HG03095 (cell line): ENCODE measurements around the gene VAV3.
"Not testable (repeated sequence)": the region's sequence is repeated elsewhere in the genome, so short reads cannot be mapped to it uniquely, and the experiment has no call there.

Experiments used
- ATAC-seq: cut with Tn5 transposase; IDR thresholded peaks from one replicate; pipeline ENCODE4 v1.9.1; 2021; ENCODE audit warnings: moderate library complexity; ENCODE audit not compliant: unreplicated experiment

The VAV3 gene

GRCh38 chr1:107895403-107896191, 69.4 kb downstream of the VAV3 start:
- no peak for ATAC-seq

GRCh38 chr1:107894605-107895004, 70.4 kb downstream of the VAV3 start:
- no peak for ATAC-seq

- not testable (repeated sequence) for ATAC-seq
Measured at GRCh38 chr1:107893350-107893749, 71.6 kb downstream of the VAV3 start.

- no peak for ATAC-seq
Measured at GRCh38 chr1:107889524-107889923, 75.5 kb downstream of the VAV3 start.

- no peak for ATAC-seq
Measured at GRCh38 chr1:107883562-107883961, 81.4 kb downstream of the VAV3 start.

GRCh38 chr1:107879927-107880326, 85.1 kb downstream of the VAV3 start:
- ATAC-seq = no peak

- ATAC-seq = no peak
Measured at GRCh38 chr1:107879346-107879745, 85.6 kb downstream of the VAV3 start.

GRCh38 chr1:107877745-107878144, 87.2 kb downstream of the VAV3 start:
- ATAC-seq = no peak

GRCh38 chr1:107877092-107877491, 87.9 kb downstream of the VAV3 start:
- no peak for ATAC-seq

- ATAC-seq = no peak
Measured at GRCh38 chr1:107875689-107876088, 89.3 kb downstream of the VAV3 start.

- ATAC-seq = no peak
Measured at GRCh38 chr1:107874221-107874620, 90.8 kb downstream of the VAV3 start.

GRCh38 chr1:107871687-107872395, 93.1 kb downstream of the VAV3 start:
- no peak for ATAC-seq

- ATAC-seq = no peak
Measured at GRCh38 chr1:107871259-107871658, 93.7 kb downstream of the VAV3 start.

GRCh38 chr1:107870696-107871095, 94.3 kb downstream of the VAV3 start:
- ATAC-seq = no peak

GRCh38 chr1:107867897-107868296, 97.1 kb downstream of the VAV3 start:
- ATAC-seq = no peak

GRCh38 chr1:107867422-107867821, 97.6 kb downstream of the VAV3 start:
- ATAC-seq = no peak

GRCh38 chr1:107866870-107867269, 98.1 kb downstream of the VAV3 start:
- no peak for ATAC-seq

- ATAC-seq = no peak
Measured at GRCh38 chr1:107865627-107866026, 99.4 kb downstream of the VAV3 start.

GRCh38 chr1:107863342-107863741, 101.6 kb downstream of the VAV3 start:
- no peak for ATAC-seq

GRCh38 chr1:107862064-107862463, 102.9 kb downstream of the VAV3 start:
- no peak for ATAC-seq

- ATAC-seq = no peak
Measured at GRCh38 chr1:107858323-107858722, 106.7 kb downstream of the VAV3 start.

- no peak for ATAC-seq
Measured at GRCh38 chr1:107851418-107851817, 113.6 kb downstream of the VAV3 start.
